Natural killer cell (primary cell): Measurements from ENCODE around the gene ATP8A1. TPM values are rescaled to one million over a fixed set of nuclear protein-coding genes. Genes with fewer than 3 reads are reported as not detected.

Source experiments
- ATAC-seq, 3 donors: fragments of 150-1000 bp in 2 of 3; fragments of 200-7000 bp in 1 of 3; cut with Tn5 transposase; 1 replicate in 1 of 3; 2 replicates in 2 of 3; pipeline ENCODE4 v1.10.0; 2021; ENCODE audit warnings: mild to moderate bottlenecking in 2 of 3, moderate library complexity in 2 of 3
- DNase-seq, 2 donors: peaks; one replicate each; pipeline versions ENCODE4 v3.0.0 to v3.0.0-alpha.2; 2013 to 2021; ENCODE audit warnings: mixed read lengths in 1 of 2
- H3K27ac ChIP-seq: one replicate; pipeline ENCODE4 v1.5.1; 2013; ENCODE audit warnings: mild to moderate bottlenecking, low read length
- H3K27me3 ChIP-seq: one replicate; pipeline ENCODE4 v1.6.1; 2013; ENCODE audit warnings: low read length; ENCODE audit not compliant: control insufficient read depth, insufficient read depth
- H3K36me3 ChIP-seq: one replicate; pipeline ENCODE4 v1.6.1; 2013; ENCODE audit warnings: low read length; ENCODE audit not compliant: control insufficient read depth, insufficient read depth
- H3K4me1 ChIP-seq: one replicate; pipeline ENCODE4 v1.6.1; 2013; ENCODE audit warnings: low read length; ENCODE audit not compliant: control insufficient read depth, insufficient read depth
- H3K4me3 ChIP-seq: one replicate; pipeline ENCODE4 v1.5.1; 2013; ENCODE audit warnings: low read length
- H3K9me3 ChIP-seq: one replicate; pipeline ENCODE4 v1.6.1; 2013; ENCODE audit warnings: low read length; ENCODE audit not compliant: control insufficient read depth, insufficient read depth
- H3K27ac Mint-ChIP-seq, 2 donors: one replicate each; pipeline ENCODE4 v1.8.0; 2022; ENCODE audit warnings: mild to moderate bottlenecking in 2 of 2, mixed read lengths in 2 of 2, moderate library complexity in 1 of 2
- H3K27me3 Mint-ChIP-seq, 2 donors: one replicate each; pipeline ENCODE4 v1.8.0; 2022; ENCODE audit warnings: low read depth in 2 of 2, mixed read lengths in 2 of 2
- H3K36me3 Mint-ChIP-seq: one replicate; pipeline ENCODE4 v1.8.0; 2022; ENCODE audit warnings: mixed read lengths
- H3K4me1 Mint-ChIP-seq, 2 donors: one replicate each; pipeline ENCODE4 v1.8.0; 2022; ENCODE audit warnings: mixed read lengths in 2 of 2
- H3K4me3 Mint-ChIP-seq: one replicate; pipeline ENCODE4 v1.8.0; 2022; ENCODE audit warnings: mild to moderate bottlenecking, moderate library complexity, mixed read lengths
- H3K9me3 Mint-ChIP-seq, 2 donors: one replicate each; pipeline ENCODE4 v1.8.0; 2022; ENCODE audit warnings: mixed read lengths in 2 of 2
- CTCF ChIP-seq: fragments of 200-600 bp; IDR thresholded peaks from one replicate; pipeline ENCODE4 v1.8.0; 2022; ENCODE audit warnings: antibody characterized with exemption
- WGBS: methylation state at CpG from one replicate; pipeline ENCODE4 v1.1.7; 2013; ENCODE audit warnings: missing lambda C conversion rate; ENCODE audit not compliant: insufficient coverage; 5-methylcytosine and 5-hydroxymethylcytosine counted together
- intact Hi-C: fragments of 100-400 bp; cut with micrococcal nuclease; formaldehyde crosslinking; loops from one replicate; pipeline ENCODE4 v1.14.2; 2022
- total RNA-seq, 4 donors: library from RNA; stranded (reverse); fragments of 120-200 nt in 1 of 4; gene quantifications; one replicate each; pipeline versions ENCODE4 v1.2.3 to v1.2.4, GENCODE V29; 2013 to 2022

The ATP8A1 gene
- total RNA-seq, 3 donors from 2014 or later (not counting 1 experiment from before 2014, with no cell fraction given), result 84.8 to 156 (median 147) TPM

- Histone ChIP-seq H3K9me3 (no peaks in the 10 kb centered on the region), H3K4me3 (no peak overlapping the region), H3K36me3 (peaks cover 13% of the 10 kb centered on the region), H3K27me3 (no peaks in the 10 kb centered on the region), H3K27ac (no peak overlapping the region), H3K4me1 (no peaks in the 10 kb centered on the region)
- Mint-ChIP-seq H3K4me3 (no peak overlapping the region), H3K36me3 (no peaks in the 10 kb centered on the region), H3K27ac (no peak overlapping the region), H3K9me3 (no peaks in the 10 kb centered on the region), H3K4me1 (peaks cover 5 to 13% of the 10 kb centered on the region in 2 donors), H3K27me3 (no peaks in the 10 kb centered on the region)
- ATAC-seq (no peak), DNase-seq (no peak)
- 100% methylated on average over 3 of the region's 4 CpGs for WGBS
- TF ChIP-seq CTCF, result no peak
- intact Hi-C loops, result no loop called here
Observed at GRCh38 chr4:42484630-42485029, 172.3 kb downstream of the ATP8A1 start.

- ATAC-seq (no peak), DNase-seq (no peak)
- no peak for TF ChIP-seq CTCF
- WGBS, result 88% methylated on average over 7 of the region's 9 CpGs
- Mint-ChIP-seq H3K9me3 (no peaks in the 10 kb centered on the region), H3K27me3 (no peaks in the 10 kb centered on the region), H3K4me1 (peaks cover 4% of the 10 kb centered on the region in 2 donors), H3K36me3 (no peaks in the 10 kb centered on the region), H3K4me3 (no peak overlapping the region), H3K27ac (no peak overlapping the region)
- Histone ChIP-seq H3K27ac (no peak overlapping the region), H3K36me3 (peaks cover 21% of the 10 kb centered on the region), H3K4me1 (no peaks in the 10 kb centered on the region), H3K9me3 (no peaks in the 10 kb centered on the region), H3K4me3 (no peak overlapping the region), H3K27me3 (no peaks in the 10 kb centered on the region)
- intact Hi-C loops, result no loop called here
Observed at GRCh38 chr4:42483426-42484379, 173.2 kb downstream of the ATP8A1 start.

- H3K4me1 Mint-ChIP-seq, result no peaks in the 10 kb centered on the region
- no peaks in the 10 kb centered on the region for H3K9me3 Mint-ChIP-seq
- no peaks in the 10 kb centered on the region for H3K27me3 Mint-ChIP-seq
- no peak overlapping the region for H3K4me3 ChIP-seq
- H3K27me3 ChIP-seq, result no peaks in the 10 kb centered on the region
- no peaks in the 10 kb centered on the region for H3K36me3 Mint-ChIP-seq
- WGBS, result 96% methylated on average over 5 of the region's 5 CpGs
- ATAC-seq (no peak), DNase-seq (no peak)
- no peaks in the 10 kb centered on the region for H3K9me3 ChIP-seq
- H3K27ac ChIP-seq, result no peak overlapping the region
- H3K4me1 ChIP-seq, result no peaks in the 10 kb centered on the region
- no peak overlapping the region for H3K27ac Mint-ChIP-seq
- intact Hi-C loops, result no loop called here
- no peak for TF ChIP-seq CTCF
- peaks cover 21% of the 10 kb centered on the region for H3K36me3 ChIP-seq
- H3K4me3 Mint-ChIP-seq, result no peak overlapping the region
Observed at GRCh38 chr4:42482516-42483327, 174.2 kb downstream of the ATP8A1 start.
